Stimulated activated CD4-positive, alpha-beta T cell treated with anti-CD3 and anti-CD28 coated beads, Interleukin-4, amount 100 ng/mL, for 1 hour (primary cell): ENCODE data around the gene ALK.
"Not testable (repeated sequence)": the region's sequence is repeated elsewhere in the genome, so short reads cannot be mapped to it uniquely, and the experiment has no call there.

Source experiments
- DNase-seq: peaks from one replicate; pipeline ENCODE4 v3.0.0-alpha.2; 2020

The ALK gene

DNA sequence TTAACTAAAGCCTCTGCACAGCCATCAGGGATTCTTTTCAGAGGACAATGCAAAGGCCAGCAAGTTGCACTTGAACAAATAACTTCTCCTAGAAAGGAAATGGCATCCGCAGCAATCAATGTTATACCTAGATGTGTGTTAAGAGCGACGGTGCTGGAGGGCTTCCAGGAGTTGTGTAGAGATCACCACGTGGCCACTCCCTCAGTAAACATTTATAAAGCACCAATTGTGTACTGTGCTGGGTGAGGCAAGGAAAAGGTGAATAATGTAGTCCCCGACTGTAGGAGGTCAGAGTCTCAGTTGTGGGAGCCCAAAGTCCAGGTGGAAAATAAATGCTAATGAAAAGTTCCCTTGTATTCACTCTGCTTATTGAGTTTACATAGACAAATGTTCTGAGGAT, 135.0 kb downstream of the ALK start:
- no peak for DNase-seq

DNA sequence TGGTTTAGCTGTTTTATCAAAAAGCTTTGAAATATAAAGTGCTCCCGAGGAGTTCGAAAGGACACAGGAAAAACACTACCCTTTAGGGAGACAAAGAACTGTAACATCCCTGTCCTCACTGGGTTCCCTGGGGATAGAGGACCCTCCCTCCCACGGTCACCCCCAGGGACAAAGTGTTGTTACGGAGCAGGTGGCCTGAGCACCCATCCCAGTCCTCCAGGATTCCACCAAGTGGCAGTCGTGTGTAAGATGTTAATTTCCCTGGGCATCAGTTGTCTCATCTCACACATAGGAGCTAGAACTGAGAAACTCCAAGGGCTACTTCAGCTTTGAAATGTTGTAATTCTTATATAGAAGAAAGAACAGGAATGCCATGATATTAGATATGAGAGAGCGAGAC, 137.7 kb downstream of the ALK start:
- no peak for DNase-seq

DNA sequence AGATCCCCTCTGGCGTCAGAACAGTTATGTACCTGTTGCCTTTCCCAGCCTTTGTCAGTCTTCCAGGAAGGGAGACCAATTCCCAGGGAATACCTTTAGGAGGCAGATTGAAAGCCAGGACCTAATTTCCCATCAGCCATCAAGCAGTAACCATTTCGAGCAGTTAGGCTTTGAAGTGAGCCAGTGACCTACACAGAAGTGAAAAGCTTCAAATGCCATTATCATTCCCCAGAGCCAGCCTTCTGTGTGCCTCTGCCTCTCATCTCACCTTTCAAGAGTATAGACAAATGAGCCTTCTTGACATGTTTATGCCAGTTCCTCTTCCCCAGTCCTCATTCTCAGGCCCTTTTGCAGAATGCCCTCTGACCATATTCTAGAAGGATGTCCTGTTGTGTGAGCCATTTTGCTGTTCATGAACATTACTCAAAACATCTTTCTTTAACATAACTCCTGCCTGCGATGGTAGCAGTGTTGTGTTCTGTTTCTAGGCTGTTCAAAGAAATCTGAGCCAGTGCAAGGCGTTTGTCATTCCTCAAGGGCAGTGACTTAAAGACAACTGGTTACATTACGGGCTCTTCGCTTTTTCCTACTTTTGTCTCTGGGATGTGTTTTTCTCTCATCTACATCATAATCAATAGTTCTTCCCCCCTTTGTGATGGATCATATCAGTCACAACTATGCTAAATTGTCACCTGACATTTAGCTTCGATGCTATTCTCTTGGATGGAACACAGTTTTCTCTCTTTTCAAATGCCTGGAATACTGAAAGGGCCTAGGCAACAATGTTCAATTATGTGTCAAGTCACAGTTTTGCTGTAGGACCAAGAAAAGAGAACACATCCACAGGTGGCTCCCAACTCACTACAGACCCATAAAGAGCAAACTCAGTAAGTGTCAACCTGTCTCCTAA, 138.6 kb downstream of the ALK start:
- no peak for DNase-seq

DNA sequence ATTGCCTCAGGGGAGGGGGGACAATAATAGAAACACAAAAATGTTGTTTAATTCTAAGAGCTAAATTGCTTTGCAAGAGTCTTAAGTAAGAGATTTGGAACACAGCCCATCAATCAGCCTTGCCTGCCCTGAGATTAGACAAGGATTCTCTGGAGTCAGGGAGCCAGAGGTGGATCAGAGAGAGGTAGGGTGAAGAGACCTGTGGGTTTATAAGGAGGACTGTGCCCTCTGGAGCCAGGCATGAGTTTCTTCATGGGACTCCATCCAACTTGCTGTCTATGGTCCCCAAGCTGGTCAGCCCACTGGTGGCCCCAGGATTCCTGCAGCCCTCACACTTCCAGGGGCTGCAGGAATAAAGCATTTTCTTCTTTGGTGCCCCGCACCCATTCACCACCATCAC, 139.3 kb downstream of the ALK start:
- DNase-seq, result no peak

DNA sequence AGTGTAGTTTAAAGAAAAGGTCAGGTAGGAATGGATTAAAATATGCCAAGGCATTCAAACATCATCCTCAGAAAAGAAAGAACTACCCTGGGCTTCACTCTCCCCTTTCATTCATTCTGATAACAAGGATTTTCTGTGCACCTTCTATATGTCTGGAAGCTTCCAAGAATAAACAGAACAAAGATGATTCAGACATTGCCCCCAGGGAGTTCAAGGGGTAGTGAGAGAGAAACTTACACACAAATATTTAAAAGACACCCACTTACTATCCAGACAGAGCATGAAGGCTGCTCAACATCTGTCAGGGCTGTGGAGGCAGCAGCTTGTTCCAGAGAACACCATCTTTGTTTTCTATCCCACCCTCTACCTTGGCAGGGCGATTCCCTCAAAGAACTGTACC, 140.5 kb downstream of the ALK start:
- no peak for DNase-seq

DNA sequence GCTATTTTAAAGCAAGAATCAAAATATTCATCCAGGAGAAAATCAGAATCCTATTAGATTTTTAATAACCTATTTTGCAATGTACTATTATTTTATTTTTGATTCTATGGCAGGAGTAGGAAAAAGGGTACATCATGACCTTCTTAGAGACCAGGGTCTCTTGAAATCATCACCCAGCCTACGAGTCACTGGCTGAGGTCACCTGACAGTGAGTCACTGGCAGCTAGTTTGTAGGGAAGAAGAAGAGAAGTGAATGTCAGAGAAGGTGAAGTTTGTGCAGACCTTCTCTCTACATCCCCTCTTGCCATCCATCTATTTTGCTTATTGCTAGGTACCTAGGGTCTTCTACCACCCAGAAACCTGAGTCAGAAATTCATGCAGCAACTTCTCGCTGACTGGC, 144.2 kb downstream of the ALK start:
- DNase-seq, result no peak

DNA sequence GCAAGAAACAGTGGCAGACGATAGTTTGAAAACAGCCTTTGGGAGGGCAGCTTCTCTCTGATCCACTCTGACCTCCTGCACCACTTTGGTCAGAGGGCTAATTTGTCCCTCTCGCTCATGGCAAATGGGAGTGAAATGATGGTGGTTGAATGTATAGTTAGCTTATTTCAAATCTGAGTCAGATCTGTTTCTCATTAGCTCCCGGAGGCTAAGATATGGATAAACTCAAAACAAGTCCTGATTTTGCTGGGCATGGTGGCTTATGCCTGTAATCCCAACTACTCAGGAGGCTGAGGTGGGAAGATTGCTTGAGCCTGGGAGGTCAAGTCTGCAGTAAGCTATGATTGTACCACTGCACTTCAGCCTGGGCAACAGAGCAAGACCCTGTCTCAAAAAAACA, 145.0 kb downstream of the ALK start:
- DNase-seq, result no peak

DNA sequence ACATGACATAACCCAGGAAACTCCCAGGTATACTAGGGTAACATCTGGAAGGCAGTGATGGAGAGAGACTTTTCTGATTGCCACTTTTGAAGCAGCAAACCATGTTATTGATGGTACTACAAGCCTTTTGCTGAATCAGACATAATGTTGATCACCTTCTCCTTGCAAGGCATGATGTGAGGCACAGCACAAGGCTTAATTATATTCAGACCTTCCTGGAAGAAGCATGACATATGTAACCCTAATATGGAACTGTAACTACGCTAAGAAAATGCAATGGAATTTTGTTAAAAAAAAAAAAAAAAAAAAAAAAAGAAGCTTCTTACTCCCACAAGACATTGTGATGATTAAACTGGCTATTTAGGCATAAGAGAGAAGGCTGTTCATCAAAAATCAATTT, 145.4 kb downstream of the ALK start:
- no peak for DNase-seq

DNA sequence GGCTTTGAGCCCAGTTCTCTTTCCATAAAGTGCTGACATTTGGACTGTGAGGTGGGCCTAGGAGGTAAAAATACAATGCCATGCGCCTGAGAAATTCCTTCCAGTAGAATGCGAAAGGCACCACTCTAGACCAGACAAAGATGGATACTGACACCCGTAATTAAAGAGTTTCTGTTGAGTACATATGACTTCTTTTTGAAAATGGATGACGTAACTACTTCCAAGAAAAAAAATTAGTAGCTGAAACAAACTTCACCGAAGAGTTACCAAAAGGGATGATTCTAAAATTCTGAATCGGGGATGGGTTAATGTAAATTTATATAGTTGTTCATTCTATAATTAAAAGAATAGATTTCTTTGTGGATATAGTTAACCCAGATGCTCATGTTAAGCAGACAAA, 146.8 kb downstream of the ALK start:
- no peak for DNase-seq

DNA sequence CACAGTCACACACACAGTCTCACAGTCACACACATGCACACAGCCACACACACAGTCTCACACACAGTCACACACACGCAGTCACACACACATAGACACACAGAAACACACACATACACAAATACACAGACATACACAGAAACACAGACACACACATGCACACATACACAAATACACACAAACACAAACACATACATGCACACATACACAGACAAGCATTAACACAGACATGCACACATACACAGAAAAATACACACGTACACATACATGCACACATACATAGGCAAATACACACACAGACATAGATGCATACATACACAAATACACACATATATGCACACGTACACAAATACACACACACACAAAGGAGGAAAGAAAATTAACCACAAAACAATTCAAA, 150.5 kb downstream of the ALK start:
- no peak for DNase-seq

DNA sequence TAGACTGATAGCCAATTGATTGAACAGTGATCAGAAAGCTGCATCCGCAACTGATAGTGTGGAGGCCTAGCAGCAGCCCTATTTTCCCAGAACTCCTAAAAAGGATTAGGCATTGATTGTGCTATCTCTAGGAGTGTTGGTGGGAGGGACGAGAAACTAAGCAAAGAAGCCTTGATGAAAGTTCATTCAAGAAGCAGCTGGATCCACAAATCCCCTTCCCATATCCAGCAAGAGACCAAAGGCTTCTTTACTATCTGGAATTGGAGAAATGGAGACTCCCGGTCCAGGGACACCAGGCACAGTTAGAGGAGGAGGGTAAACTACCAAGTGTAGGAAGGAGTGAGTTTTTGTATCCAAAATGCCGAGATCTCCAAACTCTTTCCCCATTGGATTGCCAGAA, 151.5 kb downstream of the ALK start:
- DNase-seq, result no peak

DNA sequence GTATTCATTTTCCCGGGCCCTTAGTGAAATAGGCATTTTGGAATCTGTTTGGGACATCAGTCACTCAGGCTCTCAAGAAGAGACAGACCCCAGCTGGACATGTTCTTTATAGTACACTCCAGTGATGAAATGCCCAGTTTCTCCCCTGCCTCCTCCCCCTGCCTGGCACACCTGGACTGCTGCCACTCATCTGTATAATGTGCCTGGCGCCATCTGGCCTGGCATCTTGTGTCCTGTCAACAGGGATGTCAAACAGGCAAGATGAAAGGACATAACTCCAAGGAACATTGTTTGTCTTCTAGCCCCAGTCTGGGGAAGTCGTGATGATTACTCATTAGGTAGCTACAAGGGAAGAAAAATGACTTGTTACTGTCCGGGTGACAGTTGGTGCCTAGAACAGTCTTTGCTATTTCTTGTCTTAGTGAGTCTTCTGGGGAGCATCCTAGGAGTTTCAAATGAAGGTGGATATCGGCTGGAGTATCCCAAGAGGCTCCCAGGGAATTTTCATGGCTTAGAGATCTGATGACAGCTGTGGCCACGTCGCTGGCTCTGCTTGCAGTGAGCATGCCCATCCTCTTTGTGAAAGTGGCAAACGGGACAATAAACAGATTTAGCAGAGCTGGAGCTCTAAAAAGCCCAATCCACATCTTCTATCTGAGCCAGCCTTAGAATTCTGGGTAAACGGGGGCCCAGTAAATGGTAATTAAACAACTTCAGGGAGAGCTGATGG, 153.6 kb downstream of the ALK start:
- DNase-seq, result no peak

DNA sequence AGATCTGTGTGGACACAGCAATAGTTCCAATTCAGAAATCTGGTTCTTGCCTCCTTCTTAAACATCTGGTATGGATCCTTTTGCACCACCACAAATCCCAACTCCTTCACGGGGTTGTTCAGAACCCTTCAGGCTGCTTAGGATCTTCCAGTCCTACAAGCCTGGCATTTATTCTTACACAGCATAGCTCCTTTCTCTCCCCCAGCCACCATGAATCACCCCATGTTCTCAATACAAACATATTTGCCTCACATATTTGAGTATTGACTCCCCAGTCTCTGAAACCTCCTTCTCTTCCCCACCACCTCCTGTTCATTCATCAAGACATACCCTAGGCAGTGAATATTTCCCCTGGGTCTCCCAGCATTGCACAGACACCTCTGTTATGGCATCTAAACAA, 155.2 kb downstream of the ALK start:
- DNase-seq, result no peak

DNA sequence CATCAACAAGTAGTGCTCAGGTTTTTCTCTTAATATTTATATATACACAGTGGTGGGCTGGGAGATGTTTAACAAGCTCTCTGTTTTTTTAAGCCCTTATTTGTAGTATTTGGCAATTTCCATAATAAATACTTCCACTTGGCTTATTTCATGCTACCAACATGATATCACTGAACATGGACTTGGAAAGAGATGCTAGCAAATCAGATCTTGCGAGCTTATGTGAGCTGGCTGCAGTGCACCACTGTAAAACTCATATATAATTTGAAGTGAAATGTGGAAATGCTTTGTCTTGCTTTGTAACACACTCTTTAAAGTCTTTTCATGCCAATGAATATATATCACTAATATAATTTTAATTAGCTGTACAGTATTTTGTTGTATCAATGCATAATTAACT, 155.7 kb downstream of the ALK start:
- DNase-seq, result no peak

DNA sequence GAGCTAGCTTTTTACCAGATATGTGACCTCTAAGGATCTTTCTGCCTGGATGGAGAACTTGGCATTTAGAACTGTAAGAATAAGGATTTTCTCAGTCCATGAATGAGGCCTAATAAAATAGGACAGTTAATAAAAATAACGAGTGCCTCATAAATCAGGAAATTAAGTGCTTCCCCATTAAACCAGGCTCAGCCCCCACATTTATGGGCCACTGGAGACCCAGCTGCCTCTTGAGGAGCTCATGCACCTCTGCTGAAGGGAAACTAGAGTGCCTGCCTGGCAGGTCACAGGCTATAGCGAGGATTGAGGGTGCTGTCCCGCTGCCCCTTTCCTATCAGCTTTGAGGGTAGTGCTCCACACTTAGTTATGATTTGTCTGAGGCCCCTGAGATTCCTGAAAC, 158.0 kb downstream of the ALK start:
- DNase-seq, result no peak

DNA sequence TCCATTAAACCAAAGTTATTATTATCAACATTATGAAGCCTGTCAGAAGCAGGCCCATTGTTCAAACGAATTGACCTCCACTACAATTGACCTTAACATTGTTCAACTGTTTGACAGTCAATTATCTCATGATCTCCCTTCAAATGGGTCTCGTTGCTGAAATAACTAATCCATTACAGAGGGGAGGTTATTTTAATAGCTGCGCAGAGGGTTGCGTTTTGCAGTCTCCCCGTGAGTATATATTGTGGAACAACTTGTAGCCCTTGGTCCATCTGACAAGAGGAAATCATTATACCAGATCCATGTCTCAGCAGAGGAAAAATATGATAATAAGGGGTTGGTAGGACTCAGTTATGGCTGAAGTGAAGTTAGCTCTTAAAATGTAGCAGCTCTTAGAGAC, 159.1 kb downstream of the ALK start:
- no peak for DNase-seq

DNA sequence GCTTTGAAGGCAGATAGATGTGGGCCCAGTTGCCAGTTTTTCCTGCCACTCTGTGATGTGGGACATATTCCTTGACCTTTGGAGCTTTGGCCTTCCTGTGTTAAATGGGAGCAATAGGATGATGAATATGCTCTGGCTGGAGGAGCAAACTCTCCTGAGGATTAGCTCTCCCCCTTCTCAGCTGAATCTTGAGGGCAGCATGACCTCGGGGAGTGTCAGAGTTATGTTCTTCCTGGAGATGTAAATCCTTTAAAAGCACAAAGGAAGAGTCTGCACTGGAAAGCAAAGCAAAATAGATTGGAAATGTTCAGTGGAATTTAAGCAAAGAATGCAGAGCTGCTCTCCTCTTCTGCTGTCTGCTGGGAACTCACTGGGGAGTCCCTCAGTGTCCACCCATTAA, 160.1 kb downstream of the ALK start:
- DNase-seq, result no peak

DNA sequence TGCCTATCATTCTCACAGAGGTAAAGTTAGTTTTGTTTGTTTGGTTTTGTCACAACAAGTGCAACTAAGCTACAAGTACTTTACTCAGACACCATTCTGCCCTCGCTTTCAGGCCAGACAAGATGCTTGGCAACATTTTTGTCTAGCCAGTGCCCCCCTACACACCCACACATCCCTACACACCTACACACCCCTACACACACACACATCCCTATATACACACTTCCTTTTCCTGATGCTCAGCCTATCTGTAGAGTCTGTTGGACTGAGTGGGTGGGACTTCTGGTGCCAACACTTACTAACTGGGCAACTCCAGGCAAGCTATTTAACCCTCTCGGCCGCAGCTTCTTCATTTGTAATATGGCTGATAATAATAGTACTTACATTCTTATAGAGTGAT, 161.4 kb downstream of the ALK start:
- DNase-seq, result no peak

DNA sequence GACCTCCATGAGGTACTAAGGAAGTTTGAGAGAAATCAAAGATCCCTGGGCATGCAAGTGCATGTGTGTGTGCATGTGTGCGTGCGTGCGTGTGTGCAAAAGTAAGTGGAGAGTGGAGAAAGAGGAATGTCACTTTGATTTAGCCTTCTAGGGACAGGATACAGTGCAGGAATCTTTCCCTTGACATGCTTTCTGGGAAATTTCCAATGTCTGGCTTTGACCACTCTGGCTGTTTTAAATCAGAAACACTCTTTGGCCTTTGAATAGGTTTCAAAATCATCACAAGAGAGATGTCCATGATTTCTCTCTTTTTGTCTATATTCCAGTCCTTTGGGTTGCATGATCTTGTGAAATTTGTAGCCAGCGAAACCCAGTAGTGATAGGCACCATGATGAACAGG, 162.0 kb downstream of the ALK start:
- no peak for DNase-seq

DNA sequence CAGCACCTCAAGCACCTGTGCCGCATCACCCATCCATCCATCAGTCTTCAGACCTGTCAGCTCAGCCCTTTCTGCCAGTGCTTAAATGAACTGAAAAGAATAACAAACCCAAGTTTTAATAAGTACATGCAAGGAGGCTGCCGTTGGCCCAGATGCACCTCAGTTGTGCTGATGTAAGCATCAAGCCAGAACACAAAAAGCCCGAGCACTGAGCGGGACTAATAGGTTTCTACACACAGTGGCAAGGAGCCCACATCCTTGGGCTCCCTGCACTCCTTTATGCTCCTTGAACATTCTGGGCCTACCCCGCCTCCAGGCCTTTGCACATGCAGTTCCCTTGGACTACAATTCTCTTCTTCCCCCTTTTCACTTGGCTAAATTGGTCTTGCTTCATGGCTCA, 165.6 kb downstream of the ALK start:
- no peak for DNase-seq

DNA sequence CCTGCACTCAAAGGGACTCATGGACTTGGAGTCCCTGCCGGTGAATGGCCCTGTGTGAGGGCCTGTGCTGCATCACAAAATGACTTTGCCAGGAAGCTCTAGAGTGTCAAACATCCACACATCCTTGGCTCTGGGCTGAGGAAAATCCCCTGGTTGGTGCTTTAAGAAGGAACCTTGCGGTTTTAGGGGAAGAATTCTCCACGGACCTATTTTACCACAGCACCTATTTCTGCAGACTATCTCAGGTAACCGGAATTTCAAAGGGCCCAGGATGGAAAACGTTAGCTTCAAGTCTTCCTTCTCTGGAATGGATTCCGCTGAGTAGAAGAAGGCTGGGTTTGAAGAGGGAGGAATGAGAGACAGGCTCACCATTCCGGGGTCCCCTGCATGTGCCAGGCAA, 166.2 kb downstream of the ALK start:
- no peak for DNase-seq

DNA sequence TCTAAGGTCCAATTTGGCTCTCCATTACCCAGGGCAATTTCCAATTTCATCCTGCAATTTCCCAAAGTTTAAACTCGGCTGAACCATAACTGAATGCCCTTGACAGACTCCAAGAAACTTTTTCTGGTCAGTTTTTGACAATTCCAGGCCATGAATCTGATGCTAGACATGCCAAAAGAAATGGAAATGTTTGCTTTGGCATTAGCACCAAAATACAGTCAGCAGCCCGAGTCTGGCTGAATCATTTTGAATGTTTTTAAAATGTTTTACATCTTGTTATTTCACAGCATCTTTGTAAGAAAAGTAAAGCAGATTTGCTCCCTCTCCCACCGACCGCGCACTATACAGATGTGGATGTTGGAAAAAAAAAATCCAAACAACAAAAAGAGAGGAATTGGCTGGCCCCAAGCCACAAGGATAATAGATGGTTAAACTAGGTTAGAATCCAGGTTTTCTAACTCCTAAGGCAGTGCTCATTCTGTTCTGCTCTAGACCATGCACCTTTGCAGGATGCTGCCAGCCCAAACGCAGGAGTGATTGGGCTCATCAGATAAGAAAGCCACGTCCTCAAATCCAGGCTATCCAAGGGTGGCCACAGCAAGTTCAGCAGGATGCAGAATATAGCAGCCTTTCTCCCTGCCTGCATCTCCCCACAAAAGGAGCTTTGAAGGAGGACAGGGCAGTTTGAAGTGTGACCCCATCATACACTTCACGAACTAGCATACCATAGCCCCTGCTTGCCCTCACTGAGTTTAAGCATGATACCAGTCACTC, 167.5 kb downstream of the ALK start:
- no peak for DNase-seq

DNA sequence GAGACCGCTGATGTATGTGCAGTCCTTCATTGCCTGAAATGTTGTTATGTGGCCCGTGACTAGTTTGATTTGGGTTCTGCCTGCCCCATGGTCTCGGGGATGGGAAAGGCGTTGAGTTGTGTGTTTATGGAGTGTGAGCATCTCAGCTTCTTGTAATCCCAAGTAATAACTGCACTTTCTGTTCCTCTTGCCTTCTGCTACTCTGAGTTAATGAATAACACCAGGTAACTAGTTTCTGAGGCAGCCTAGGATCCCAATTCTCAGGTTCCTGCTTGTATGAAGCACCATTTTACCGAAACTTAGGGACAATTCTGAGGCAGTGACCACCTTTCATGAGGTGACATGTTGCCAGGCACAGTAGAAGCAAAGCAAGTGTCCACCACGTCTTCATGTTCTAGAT, 170.0 kb downstream of the ALK start:
- no peak for DNase-seq

DNA sequence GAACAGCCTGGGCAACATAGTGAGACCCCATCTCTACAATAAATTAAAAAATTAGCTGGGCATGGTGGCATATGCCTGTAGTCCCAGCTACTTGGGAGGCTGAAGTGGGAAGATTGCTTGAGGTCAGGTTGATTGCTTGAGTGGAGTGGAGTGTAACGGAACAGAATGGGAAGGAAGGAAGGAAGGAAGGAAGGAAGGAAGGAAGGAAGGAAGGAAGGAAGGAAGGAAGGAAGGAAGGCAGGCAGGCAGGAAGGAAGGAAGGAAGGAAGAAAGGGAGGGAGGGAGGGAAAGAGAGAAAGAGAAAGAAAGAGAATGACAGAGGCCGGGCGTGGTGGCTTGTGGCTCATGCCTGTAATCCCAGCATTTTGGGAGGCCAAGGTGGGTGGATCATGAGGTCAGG, 170.9 kb downstream of the ALK start:
- DNase-seq, result not testable (repeated sequence)
